Inflammatory macrophage treated with lipopolysaccharide for 1 hour (primary cell): Measurements from ENCODE around the gene IL1RAP.
A peak's percentile ranks its signal among the peaks of the same experiment; 100 is the strongest.
"Not testable (repeated sequence)": the region's sequence is repeated elsewhere in the genome, so short reads cannot be mapped to it uniquely, and the experiment has no call there.

Source experiments
- DNase-seq, 2 donors: peaks; one replicate each; pipeline ENCODE4 v3.0.0-alpha.2; 2020 to 2022

Gene IL1RAP

GRCh38 chr3:190513409-190514370 lies at the start of gene IL1RAP:
IL1RAP (plus strand) TSS chr3:190514085; CDS start chr3:190564290, 50,205 bp downstream.
- peak; percentile 92 for DNase-seq

- DNase-seq, result no peak
Measured at GRCh38 chr3:190467922-190468321, 46.0 kb upstream of the IL1RAP start.

GRCh38 chr3:190473261-190473660 lies 40.6 kb upstream of the IL1RAP start:
- DNase-seq, result not testable (repeated sequence)

- DNase-seq, result no peak
Measured at GRCh38 chr3:190481779-190482178, 32.1 kb upstream of the IL1RAP start.

GRCh38 chr3:190485830-190486532 lies 27.9 kb upstream of the IL1RAP start:
- DNase-seq, result no peak

- DNase-seq, result no peak
Measured at GRCh38 chr3:190486533-190486864, 27.4 kb upstream of the IL1RAP start.

- no peak for DNase-seq
Measured at GRCh38 chr3:190486908-190487607, 26.8 kb upstream of the IL1RAP start.

- DNase-seq, result no peak
Measured at GRCh38 chr3:190491533-190492054, 22.3 kb upstream of the IL1RAP start.

- no peak for DNase-seq
Measured at GRCh38 chr3:190492129-190492528, 21.8 kb upstream of the IL1RAP start.

- no peak for DNase-seq
Measured at GRCh38 chr3:190492966-190493365, 20.9 kb upstream of the IL1RAP start.

- DNase-seq, result no peak
Measured at GRCh38 chr3:190494907-190495306, 19.0 kb upstream of the IL1RAP start.

- no peak for DNase-seq
Measured at GRCh38 chr3:190495354-190495753, 18.5 kb upstream of the IL1RAP start.

- DNase-seq, result peak; percentile 84 to 88
Measured at GRCh38 chr3:190495796-190496195, 18.1 kb upstream of the IL1RAP start.

GRCh38 chr3:190496859-190497258 lies 17.0 kb upstream of the IL1RAP start:
- no peak for DNase-seq

- no peak for DNase-seq
Measured at GRCh38 chr3:190497811-190498210, 16.1 kb upstream of the IL1RAP start.

- no peak for DNase-seq
Measured at GRCh38 chr3:190498293-190498692, 15.6 kb upstream of the IL1RAP start.

GRCh38 chr3:190499122-190499521 lies 14.8 kb upstream of the IL1RAP start:
- no peak for DNase-seq

GRCh38 chr3:190502946-190503345 lies 10.9 kb upstream of the IL1RAP start:
- peak in 1 of 2 donors; percentile 41 for DNase-seq

GRCh38 chr3:190504354-190505125 lies 9.3 kb upstream of the IL1RAP start:
- peak; percentile 62 to 73 for DNase-seq

- no peak for DNase-seq
Measured at GRCh38 chr3:190505381-190506003, 8.4 kb upstream of the IL1RAP start.

GRCh38 chr3:190506271-190506670 lies 7.6 kb upstream of the IL1RAP start:
- DNase-seq, result no peak

- no peak for DNase-seq
Measured at GRCh38 chr3:190512666-190513065, 1.2 kb upstream of the IL1RAP start.
